SK-N-SH (cell line): ENCODE data around the gene MND1. TPM values are rescaled to one million over a fixed set of nuclear protein-coding genes. Genes with fewer than 3 reads are reported as not detected.

Experiments
- CTCF ChIA-PET: fragments of 300-600, 350-600 bp; formaldehyde crosslinking; extraction: SDS; loops from one replicate; lab custom pipeline; 2021; lab: Yijun Ruan, JAX
- POLR2A ChIA-PET: fragments of 350-600 bp; sonication (Branson Sonifier 250); formaldehyde crosslinking; extraction: SDS; loops from one replicate; lab custom pipeline; 2020; ENCODE audit warnings: antibody characterized with exemption, inconsistent platforms; lab: Yijun Ruan, JAX
- DNase-seq: peaks from one replicate; pipeline ENCODE4 v3.0.0; 2012
- H2AFZ ChIP-seq: fragments of 200-600 bp; sonication (generic); 2 replicates; pipeline ENCODE4 v1.8.1; 2016; ENCODE audit warnings: antibody characterized with exemption, mild to moderate bottlenecking, low read depth
- H3F3A ChIP-seq: fragments of 200-600 bp; sonication (generic); replicated peaks from 2 replicates; pipeline ENCODE3; 2016; ENCODE audit warnings: antibody characterized with exemption, mild to moderate bottlenecking; ENCODE audit not compliant: insufficient read depth
- H3K27ac ChIP-seq, 2 experiments: fragments of 200-500 bp in 1 of 2; fragments of 200-600 bp in 1 of 2; sonication (Bioruptor generic) in 1 of 2; sonication (generic), shearing (Covaris generic) in 1 of 2; 2 replicates each; pipeline versions ENCODE4 v1.5.1 to v1.6.1; 2014 to 2016; ENCODE audit warnings: low read depth in 2 of 2, inconsistent platforms in 1 of 2, low read length in 1 of 2, mild to moderate bottlenecking in 1 of 2, mixed read lengths in 1 of 2
- H3K27me3 ChIP-seq: fragments of 200-600 bp; sonication (generic), shearing (Covaris generic); 2 replicates; pipeline ENCODE4 v1.6.1; 2016; ENCODE audit warnings: mixed run types; ENCODE audit not compliant: insufficient read depth
- H3K36me3 ChIP-seq, 2 experiments: fragments of 200-500 bp in 1 of 2; fragments of 200-600 bp in 1 of 2; sonication (Bioruptor generic) in 1 of 2; sonication (generic) in 1 of 2; replicated peaks in 1 of 2; 2 replicates each; pipeline versions ENCODE3 to v1.5.1; 2014 to 2016; ENCODE audit warnings: low read length in 1 of 2, mild to moderate bottlenecking in 1 of 2; ENCODE audit not compliant: insufficient read depth in 2 of 2, control insufficient read depth in 1 of 2
- H3K4me1 ChIP-seq, 2 experiments: fragments of 200-500 bp in 1 of 2; fragments of 200-600 bp in 1 of 2; sonication (Bioruptor generic) in 1 of 2; sonication (generic), shearing (Covaris generic) in 1 of 2; 2 replicates each; pipeline versions ENCODE4 v1.5.1 to v1.6.1; 2014 to 2016; ENCODE audit warnings: low read depth in 1 of 2, low read length in 1 of 2, mixed run types in 1 of 2; ENCODE audit not compliant: insufficient read depth in 2 of 2, control insufficient read depth in 1 of 2
- H3K4me2 ChIP-seq: fragments of 200-600 bp; sonication (generic), shearing (Covaris generic); 2 replicates; pipeline ENCODE4 v1.6.1; 2017; ENCODE audit warnings: mixed run types
- H3K4me3 ChIP-seq, 2 experiments: fragments of 200-500 bp in 1 of 2; fragments of 200-600 bp in 1 of 2; sonication (Bioruptor generic) in 1 of 2; sonication (generic), shearing (Covaris generic) in 1 of 2; 2 replicates each; pipeline versions ENCODE4 v1.5.1 to v1.8.1; 2014 to 2016; ENCODE audit warnings: low read depth in 2 of 2, inconsistent platforms in 1 of 2, low read length in 1 of 2, mild to moderate bottlenecking in 1 of 2, mixed read lengths in 1 of 2, moderate library complexity in 1 of 2
- H3K79me2 ChIP-seq: fragments of 200-600 bp; sonication (generic); 2 replicates; pipeline ENCODE4 v1.8.1; 2017; ENCODE audit warnings: mild to moderate bottlenecking; ENCODE audit not compliant: insufficient read depth
- H3K9ac ChIP-seq: fragments of 200-600 bp; sonication (generic); 2 replicates; pipeline ENCODE4 v1.6.1; 2017; ENCODE audit warnings: mixed run types
- H3K9me2 ChIP-seq: fragments of 200-600 bp; sonication (generic); 2 replicates; pipeline ENCODE4 v1.6.1; 2017; ENCODE audit warnings: mixed run types
- H3K9me3 ChIP-seq: fragments of 200-600 bp; sonication (generic); 2 replicates; pipeline ENCODE4 v1.6.1; 2017; ENCODE audit warnings: mixed run types, mild to moderate bottlenecking, moderate library complexity
- H4K20me1 ChIP-seq: fragments of 200-600 bp; sonication (generic); 2 replicates; pipeline ENCODE4 v1.6.1; 2017; ENCODE audit warnings: mild to moderate bottlenecking, mixed run types; ENCODE audit not compliant: insufficient read depth
- CHD2 ChIP-seq: fragments of 150-350 bp; IDR thresholded peaks from 2 replicates; pipeline ENCODE4 v1.6.1; 2018; ENCODE audit warnings: low read length; ENCODE audit not compliant: partially characterized antibody
- FOSL2 ChIP-seq: IDR thresholded peaks from 2 replicates; pipeline ENCODE4 v1.4.0; 2012; ENCODE audit warnings: low read depth, mild to moderate bottlenecking, moderate library complexity, borderline replicate concordance
- IRF3 ChIP-seq: fragments of 150-350 bp; IDR thresholded peaks from 2 replicates; pipeline ENCODE4 v1.6.1; 2016; ENCODE audit warnings: mild to moderate bottlenecking, low read depth, low read length
- JUND ChIP-seq: IDR thresholded peaks from 2 replicates; pipeline ENCODE4 v1.4.0; 2012
- PBX3 ChIP-seq: IDR thresholded peaks from 2 replicates; pipeline ENCODE4; 2012
- POLR2AphosphoS5 ChIP-seq: IDR thresholded peaks from 2 replicates; pipeline ENCODE4 v1.6.1; 2012; ENCODE audit warnings: low read depth, low read length
- RAD21 ChIP-seq: IDR thresholded peaks from 2 replicates; pipeline ENCODE4 v1.6.1; 2012; ENCODE audit warnings: mild to moderate bottlenecking, low read length
- RXRA ChIP-seq: IDR thresholded peaks from 2 replicates; pipeline ENCODE4 v1.4.0; 2012; ENCODE audit warnings: low read depth, mild to moderate bottlenecking, borderline replicate concordance
- SIN3A ChIP-seq: IDR thresholded peaks from 2 replicates; pipeline ENCODE4 v1.6.1; 2012; ENCODE audit warnings: low read depth, mild to moderate bottlenecking, low read length, moderate library complexity, borderline replicate concordance
- SMC3 ChIP-seq: IDR thresholded peaks from 2 replicates; pipeline ENCODE4 v1.6.1; 2012; ENCODE audit warnings: low read depth, low read length, improper control_type of control experiment
- TEAD4 ChIP-seq: IDR thresholded peaks from 2 replicates; pipeline ENCODE4 v1.4.0; 2012; ENCODE audit warnings: mild to moderate bottlenecking, borderline replicate concordance; ENCODE audit not compliant: insufficient read depth
- USF1 ChIP-seq: IDR thresholded peaks from 2 replicates; pipeline ENCODE4 v1.4.0; 2012; ENCODE audit warnings: low read depth, borderline replicate concordance
- ZBTB33 ChIP-seq: IDR thresholded peaks from 2 replicates; pipeline ENCODE4 v1.4.0; 2012; ENCODE audit warnings: low read depth, borderline replicate concordance
- WGBS: methylation state at CpG from one replicate; pipeline ENCODE4 v1.1.6; 2017; ENCODE audit warnings: low lambda C conversion rate; 5-methylcytosine and 5-hydroxymethylcytosine counted together
- polyA plus RNA-seq, 3 experiments: library from polyadenylated mRNA; depleted of rRNA; stranded (reverse); fragments of >200 nt; gene quantifications; 2 replicates each; pipeline ENCODE4 v1.2.3, GENCODE V29; 2012

MND1 gene
- polyA plus RNA-seq, 1 of the 3 experiments (the other 2 are of a cell fraction), result 2.4 TPM

GRCh38 chr4:153383131-153383530 is 38.6 kb downstream of the MND1 start (continued):
- TF ChIP-seq ZBTB33, result no peak

GRCh38 chr4:153384160-153384559 is 39.7 kb downstream of the MND1 start:
- Histone ChIP-seq H3F3A (no peaks in the 10 kb centered on the region), H3K36me3 (no peaks in the 10 kb centered on the region), H3K4me2 (no peak overlapping the region), H3K79me2 (no peaks in the 10 kb centered on the region; the same call in 1 of the 2 replicates), H3K9ac (no peak overlapping the region), H3K4me3 (no peak overlapping the region), H3K9me2 (no peaks in the 10 kb centered on the region), H3K27ac (no peak overlapping the region), H2AFZ (no peak overlapping the region), H3K4me1 (peaks cover 2 to 4% of the 10 kb centered on the region in 2 experiments; a peak in 2 of 4 replicates), H3K9me3 (no peaks in the 10 kb centered on the region), H4K20me1 (no peaks in the 10 kb centered on the region), H3K27me3 (no peaks in the 10 kb centered on the region)
- 100% methylated on average over 1 of the region's 1 CpG for WGBS
- CTCF ChIA-PET, result no interaction called here
- POLR2A ChIA-PET, result no interaction called here
- no peak for TF ChIP-seq ZBTB33
- TF ChIP-seq PBX3, result no peak
- no peak for TF ChIP-seq CHD2
- no peak for TF ChIP-seq JUND
- no peak for TF ChIP-seq USF1
- no peak for TF ChIP-seq TEAD4
- no peak for TF ChIP-seq SMC3
- no peak for TF ChIP-seq RAD21
- TF ChIP-seq POLR2AphosphoS5, result no peak
- TF ChIP-seq IRF3, result no peak
- no peak for TF ChIP-seq RXRA
- no peak for TF ChIP-seq SIN3A
- no peak for TF ChIP-seq FOSL2
- DNase-seq, result no peak
